Measurements from ENCODE around the gene ZNF565. TPM values are rescaled to one million over a fixed set of nuclear protein-coding genes. Genes with fewer than 3 reads are reported as not detected.

ZNF565 gene
- total RNA-seq, 1 donor from 2014 or later, result 6.6 TPM

DNA sequence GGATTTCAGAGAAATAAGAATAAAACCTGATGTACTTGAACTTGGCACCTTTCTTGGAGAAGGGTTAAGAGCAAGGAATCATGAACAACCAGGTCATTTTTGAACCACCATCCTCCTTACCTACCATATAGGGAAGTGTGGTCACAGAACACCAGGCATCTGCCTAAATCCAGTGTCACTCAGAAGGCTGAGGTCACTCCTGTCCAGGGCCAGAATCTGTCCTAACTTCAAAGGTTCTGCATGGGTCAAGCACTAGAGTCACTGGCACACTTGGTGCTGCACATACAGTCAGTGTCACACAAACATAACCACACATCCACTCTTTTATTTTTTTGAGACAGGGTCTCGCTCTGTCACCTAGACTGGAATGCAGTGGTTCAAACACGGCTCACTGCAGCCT lies 1.6 kb downstream of the ZNF565 start:
- TF ChIP-seq, protein P1, sequence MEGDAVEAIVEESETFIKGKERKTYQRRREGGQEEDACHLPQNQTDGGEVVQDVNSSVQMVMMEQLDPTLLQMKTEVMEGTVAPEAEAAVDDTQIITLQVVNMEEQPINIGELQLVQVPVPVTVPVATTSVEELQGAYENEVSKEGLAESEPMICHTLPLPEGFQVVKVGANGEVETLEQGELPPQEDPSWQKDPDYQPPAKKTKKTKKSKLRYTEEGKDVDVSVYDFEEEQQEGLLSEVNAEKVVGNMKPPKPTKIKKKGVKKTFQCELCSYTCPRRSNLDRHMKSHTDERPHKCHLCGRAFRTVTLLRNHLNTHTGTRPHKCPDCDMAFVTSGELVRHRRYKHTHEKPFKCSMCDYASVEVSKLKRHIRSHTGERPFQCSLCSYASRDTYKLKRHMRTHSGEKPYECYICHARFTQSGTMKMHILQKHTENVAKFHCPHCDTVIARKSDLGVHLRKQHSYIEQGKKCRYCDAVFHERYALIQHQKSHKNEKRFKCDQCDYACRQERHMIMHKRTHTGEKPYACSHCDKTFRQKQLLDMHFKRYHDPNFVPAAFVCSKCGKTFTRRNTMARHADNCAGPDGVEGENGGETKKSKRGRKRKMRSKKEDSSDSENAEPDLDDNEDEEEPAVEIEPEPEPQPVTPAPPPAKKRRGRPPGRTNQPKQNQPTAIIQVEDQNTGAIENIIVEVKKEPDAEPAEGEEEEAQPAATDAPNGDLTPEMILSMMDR (IDR thresholded peaks at IDR 0.05), result no peak
- H3K9me3 Mint-ChIP-seq (ENCODE audit: unreplicated experiment), result no peaks in the 10 kb centered on the region
- no peaks in the 10 kb centered on the region for H3K27me3 Mint-ChIP-seq (ENCODE audit: unreplicated experiment)
- H3K4me3 Mint-ChIP-seq (ENCODE audit: unreplicated experiment), result peak overlapping the region; percentile 51
- H3K36me3 Mint-ChIP-seq (ENCODE audit: unreplicated experiment), result peaks cover 4% of the 10 kb centered on the region
- DNase-seq (ENCODE audit: extremely low spot score, unreplicated experiment), result no peak
- H3K4me1 Mint-ChIP-seq (ENCODE audit: unreplicated experiment), result peaks cover 14% of the 10 kb centered on the region
- H3K27ac Mint-ChIP-seq (ENCODE audit: unreplicated experiment), result no peak overlapping the region

DNA sequence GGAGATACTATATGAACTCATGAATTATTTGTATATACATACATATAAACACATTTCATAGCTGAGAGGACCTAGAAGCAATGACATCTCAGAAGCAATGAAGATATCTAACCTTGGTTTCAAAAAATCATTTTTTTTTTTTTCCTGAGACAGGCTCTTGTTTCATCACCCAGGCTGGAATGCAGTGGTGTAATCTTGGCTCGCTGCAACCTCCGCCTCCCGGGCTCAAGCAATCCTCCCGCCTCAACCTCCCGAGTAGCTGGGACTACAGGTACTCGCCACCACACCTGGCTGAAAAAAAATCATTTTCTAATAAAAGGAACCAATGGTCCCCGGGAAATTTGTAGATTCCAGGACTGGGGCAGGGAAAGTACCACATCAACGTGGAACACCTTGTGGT lies 4.0 kb downstream of the ZNF565 start:
- no peak for DNase-seq (ENCODE audit: extremely low spot score, unreplicated experiment)
- H3K27me3 Mint-ChIP-seq (ENCODE audit: unreplicated experiment), result no peaks in the 10 kb centered on the region

DNA sequence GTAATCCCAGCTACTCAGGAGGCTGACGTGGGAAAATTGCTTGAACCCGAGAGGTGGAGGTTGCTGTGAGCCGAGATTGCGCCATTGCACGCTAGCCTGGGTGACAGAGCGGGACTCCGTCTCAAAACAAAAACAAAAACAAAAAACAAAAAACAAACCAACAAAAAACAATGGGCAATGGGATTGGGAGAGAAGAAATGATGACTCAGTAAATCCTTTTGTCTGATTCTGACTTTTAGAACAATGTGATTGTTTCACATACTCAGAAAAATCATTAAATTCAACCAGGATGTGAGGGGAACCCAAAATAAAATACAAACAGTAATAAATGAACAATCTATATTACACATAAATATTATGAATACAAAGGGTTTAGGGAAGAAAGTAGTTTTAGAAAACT lies 5.1 kb downstream of the ZNF565 start:
- Mint-ChIP-seq H3K27ac (ENCODE audit: unreplicated experiment) (no peak overlapping the region), H3K9me3 (ENCODE audit: unreplicated experiment) (no peaks in the 10 kb centered on the region), H3K36me3 (ENCODE audit: unreplicated experiment) (peaks cover 2% of the 10 kb centered on the region), H3K4me3 (ENCODE audit: unreplicated experiment) (no peak overlapping the region), H3K4me1 (ENCODE audit: unreplicated experiment) (peaks cover 2% of the 10 kb centered on the region), H3K27me3 (ENCODE audit: unreplicated experiment) (no peaks in the 10 kb centered on the region)
- DNase-seq (ENCODE audit: extremely low spot score, unreplicated experiment), result no peak
- TF ChIP-seq, protein P1 (IDR thresholded peaks at IDR 0.05), result no peak

More for the DNA sequence above, 4.0 kb downstream of the ZNF565 start:
- no peak overlapping the region for H3K27ac Mint-ChIP-seq (ENCODE audit: unreplicated experiment)
- H3K4me3 Mint-ChIP-seq (ENCODE audit: unreplicated experiment), result no peak overlapping the region
- H3K4me1 Mint-ChIP-seq (ENCODE audit: unreplicated experiment), result peaks cover 2% of the 10 kb centered on the region
- TF ChIP-seq, protein P1 (IDR thresholded peaks at IDR 0.05), result no peak
- H3K36me3 Mint-ChIP-seq (ENCODE audit: unreplicated experiment), result peaks cover 2% of the 10 kb centered on the region
- H3K9me3 Mint-ChIP-seq (ENCODE audit: unreplicated experiment), result no peaks in the 10 kb centered on the region

DNA sequence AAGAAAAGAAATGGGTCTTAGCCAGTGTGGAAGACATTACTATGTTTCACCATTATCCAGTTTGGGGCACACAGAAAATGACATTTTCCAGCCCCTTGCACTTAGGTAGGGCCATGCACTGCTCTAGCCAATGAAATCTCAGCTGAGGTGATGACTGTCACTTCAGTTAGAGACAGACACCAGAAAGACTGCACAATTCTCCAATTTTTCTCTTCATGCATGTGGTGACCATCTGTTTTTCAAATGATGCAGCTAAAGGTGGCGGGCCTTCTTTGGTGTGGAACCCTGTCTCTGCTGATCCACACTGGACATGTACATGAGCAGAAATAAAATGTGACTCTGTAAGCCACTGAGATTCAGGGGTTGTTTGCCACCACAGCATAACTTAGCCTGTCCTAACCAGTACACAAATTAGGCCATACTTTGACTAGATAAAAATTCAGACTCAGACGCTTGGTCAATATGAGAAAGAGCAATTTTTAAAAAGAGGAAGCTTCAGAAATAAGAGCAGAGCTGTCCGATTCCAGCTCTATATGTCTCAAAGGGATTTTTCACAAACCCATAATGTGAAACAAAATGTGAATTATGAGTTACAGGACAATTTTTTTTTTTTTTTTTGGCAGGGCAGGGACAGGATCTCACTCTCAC lies 6.7 kb downstream of the ZNF565 start:
- H3K9me3 Mint-ChIP-seq (ENCODE audit: unreplicated experiment), result no peaks in the 10 kb centered on the region

DNA sequence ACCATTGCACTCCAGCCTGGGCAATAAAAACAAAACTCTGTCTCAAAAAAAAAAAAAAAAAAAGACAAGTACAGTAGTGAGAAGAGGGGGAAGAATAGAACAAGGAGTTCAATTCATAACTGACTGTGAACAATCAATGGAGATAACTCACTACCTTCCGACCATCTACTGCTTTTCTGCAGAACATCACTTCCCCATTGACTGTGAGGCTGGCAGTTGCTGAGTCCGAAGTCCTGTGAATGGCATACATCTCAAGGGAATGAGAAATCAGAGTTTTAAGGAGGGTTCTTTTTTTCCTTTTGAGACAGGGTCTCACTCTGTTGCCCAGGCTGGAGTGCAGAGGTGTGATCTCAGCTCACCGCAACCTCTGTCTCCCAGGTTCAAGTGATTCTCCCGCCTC lies 11.2 kb downstream of the ZNF565 start:
- TF ChIP-seq, protein P1 (IDR thresholded peaks at IDR 0.05), result no peak
- Mint-ChIP-seq H3K4me3 (ENCODE audit: unreplicated experiment) (no peak overlapping the region), H3K4me1 (ENCODE audit: unreplicated experiment) (no peaks in the 10 kb centered on the region), H3K27ac (ENCODE audit: unreplicated experiment) (no peak overlapping the region), H3K27me3 (ENCODE audit: unreplicated experiment) (no peaks in the 10 kb centered on the region), H3K36me3 (ENCODE audit: unreplicated experiment) (peaks cover 8% of the 10 kb centered on the region), H3K9me3 (ENCODE audit: unreplicated experiment) (no peaks in the 10 kb centered on the region)
- no peak for DNase-seq (ENCODE audit: extremely low spot score, unreplicated experiment)

More for the DNA sequence above, 6.7 kb downstream of the ZNF565 start:
- DNase-seq (ENCODE audit: extremely low spot score, unreplicated experiment), result no peak
- no peaks in the 10 kb centered on the region for H3K27me3 Mint-ChIP-seq (ENCODE audit: unreplicated experiment)
- no peak overlapping the region for H3K27ac Mint-ChIP-seq (ENCODE audit: unreplicated experiment)
- H3K4me3 Mint-ChIP-seq (ENCODE audit: unreplicated experiment), result no peak overlapping the region
- TF ChIP-seq, protein P1 (IDR thresholded peaks at IDR 0.05), result no peak
- no peaks in the 10 kb centered on the region for H3K4me1 Mint-ChIP-seq (ENCODE audit: unreplicated experiment)
- peaks cover 4% of the 10 kb centered on the region for H3K36me3 Mint-ChIP-seq (ENCODE audit: unreplicated experiment)
